HG03342 (cell line): ENCODE measurements around the gene MED17.

ENCODE experiments used
- ATAC-seq: cut with Tn5 transposase; IDR thresholded peaks from one replicate; pipeline ENCODE4 v1.9.1; 2021; ENCODE audit warnings: mild to moderate bottlenecking, moderate library complexity; ENCODE audit not compliant: unreplicated experiment

MED17 gene

DNA sequence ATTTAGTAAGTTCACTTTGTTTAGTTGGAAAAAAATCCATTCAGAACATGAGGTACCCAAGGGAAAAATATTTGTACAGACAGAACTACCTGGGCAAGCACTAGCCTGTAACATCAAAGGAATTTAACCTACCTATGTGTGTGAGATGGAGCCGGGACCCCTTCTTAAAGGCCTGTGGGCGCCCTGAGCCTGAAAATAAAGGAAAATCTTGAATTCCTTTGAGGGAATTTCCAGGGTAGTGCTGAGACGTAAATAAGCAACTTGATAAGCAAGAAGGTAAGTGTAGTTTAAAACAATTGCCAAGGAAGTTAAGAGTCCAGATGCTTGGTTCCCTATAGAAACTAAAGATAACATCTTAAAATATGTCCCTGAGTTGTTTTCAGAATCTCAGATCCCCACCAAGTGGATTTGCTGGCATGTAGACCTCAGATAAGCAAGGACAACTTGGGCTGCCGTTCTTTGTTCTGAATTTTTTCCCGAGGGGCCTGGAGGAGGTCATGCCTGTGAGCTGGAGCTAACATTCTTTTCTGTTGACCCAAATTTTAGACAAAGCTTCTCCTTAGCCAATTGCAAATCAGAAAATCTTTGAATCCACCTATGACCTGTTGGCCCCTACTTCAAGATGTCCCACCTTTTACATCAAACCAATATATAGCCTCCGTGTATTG lies 31.0 kb downstream of the MED17 start:
- no peak for ATAC-seq

DNA sequence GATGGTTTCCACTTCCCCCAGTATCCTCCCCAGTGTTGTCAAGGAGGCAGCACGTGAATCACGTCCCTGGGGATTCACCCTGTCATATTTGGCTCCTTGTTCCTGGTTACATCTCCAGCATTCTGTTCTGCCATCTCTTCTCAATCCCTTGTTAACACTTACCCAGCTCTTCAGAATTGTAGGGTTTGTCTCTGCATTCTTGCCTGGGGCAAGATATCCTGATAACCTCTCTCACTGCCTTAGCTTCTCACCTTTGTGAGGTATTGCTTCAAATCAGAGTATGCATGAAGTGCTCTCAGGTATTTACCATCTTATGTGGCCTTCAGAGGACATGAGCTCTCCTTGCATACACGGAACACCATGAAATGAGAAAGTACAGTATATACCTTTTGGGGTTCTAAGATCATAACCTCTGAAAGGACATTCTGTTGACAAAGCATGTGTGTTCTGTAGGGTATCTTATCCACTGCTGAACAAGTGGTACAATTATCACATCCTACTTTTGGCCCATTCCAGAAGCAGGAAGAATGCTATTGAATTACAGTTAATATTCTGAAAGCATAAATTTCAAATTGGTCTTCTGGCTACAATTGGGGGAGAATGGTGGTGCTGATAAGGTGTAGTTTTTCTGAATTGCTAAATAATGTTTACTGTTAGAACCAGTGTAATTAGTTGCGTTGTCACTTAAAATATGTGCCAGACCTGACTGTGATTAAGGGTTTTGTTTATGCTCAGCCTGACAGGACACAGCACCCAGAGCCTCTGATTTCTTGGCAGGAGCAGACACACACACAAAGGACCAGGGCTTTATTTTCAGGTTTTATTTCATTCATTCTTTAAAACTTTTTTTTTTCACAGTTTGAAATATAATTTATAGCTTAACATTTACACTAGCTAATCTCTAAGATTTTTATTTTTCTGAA lies 33.6 kb downstream of the MED17 start:
- ATAC-seq = no peak

GRCh38 chr11:93819966-93820695 lies 36.0 kb downstream of the MED17 start:
- no peak for ATAC-seq

- no peak for ATAC-seq
Measured at GRCh38 chr11:93820847-93821246, 36.8 kb downstream of the MED17 start.

GRCh38 chr11:93821617-93822016 lies 37.5 kb downstream of the MED17 start:
- no peak for ATAC-seq

GRCh38 chr11:93822359-93822758 lies 38.3 kb downstream of the MED17 start:
- ATAC-seq = no peak

GRCh38 chr11:93823210-93823609 lies 39.1 kb downstream of the MED17 start:
- no peak for ATAC-seq

GRCh38 chr11:93827363-93827762 lies 43.3 kb downstream of the MED17 start:
- ATAC-seq = no peak

DNA sequence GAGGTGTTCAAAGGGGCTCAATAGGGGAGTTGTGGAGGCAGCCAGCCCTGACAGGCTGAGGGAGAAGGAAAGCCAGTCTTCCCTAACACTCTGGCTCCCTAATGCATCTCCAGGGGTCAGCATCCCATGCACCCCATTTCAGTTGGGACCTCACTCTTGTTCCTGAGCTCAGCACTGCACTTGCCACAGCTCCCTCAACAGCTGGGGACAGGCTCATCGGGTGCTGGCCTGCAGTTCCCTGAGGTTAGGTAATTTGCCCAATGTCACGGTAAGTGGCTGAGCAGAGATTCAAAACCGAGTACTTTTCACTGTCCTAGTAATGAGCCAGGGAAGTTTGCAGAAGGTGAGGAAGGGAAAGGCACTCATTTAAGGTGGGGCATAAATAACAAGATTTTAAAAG lies 45.5 kb downstream of the MED17 start:
- ATAC-seq = no peak

- no peak for ATAC-seq
Measured at GRCh38 chr11:93831343-93832127, 47.5 kb downstream of the MED17 start.

DNA sequence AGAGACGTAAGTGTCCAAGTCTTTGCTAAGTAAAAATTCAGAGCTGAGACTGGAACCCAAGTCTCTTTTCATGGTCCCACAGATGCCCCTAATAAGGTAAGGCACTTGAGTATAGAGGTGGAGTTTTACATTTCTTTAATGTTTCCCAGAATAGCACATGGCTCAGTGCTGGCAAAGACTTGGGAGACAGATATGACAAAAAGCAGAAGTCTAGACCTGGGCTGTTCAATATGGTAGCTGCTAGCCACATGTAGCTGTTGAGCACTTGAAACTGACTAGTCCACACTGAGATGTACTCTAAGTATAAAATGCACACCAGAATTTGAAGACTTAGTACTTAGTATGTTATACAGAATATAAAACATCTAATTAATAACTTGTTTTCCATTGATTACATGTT lies 48.7 kb downstream of the MED17 start:
- no peak for ATAC-seq

DNA sequence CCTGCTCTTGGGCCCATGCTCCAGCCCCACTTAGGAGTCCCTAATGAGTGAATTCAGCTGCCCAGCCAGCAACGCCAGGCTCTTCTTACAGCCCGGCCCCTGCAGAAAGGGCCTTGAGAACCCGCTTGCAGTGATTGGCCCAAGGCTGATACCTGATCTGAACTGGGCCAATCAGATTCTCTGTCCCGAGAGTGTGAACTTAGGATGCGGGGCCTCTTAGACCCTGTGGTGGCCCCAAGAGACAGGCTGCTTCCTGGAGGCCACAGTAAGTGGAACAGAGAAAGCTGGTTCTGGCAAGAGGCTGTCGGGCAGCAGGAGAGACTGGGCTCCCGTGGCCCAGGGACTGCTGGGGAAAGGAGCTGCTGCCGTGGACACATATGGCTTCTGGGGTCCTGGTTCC lies 54.9 kb downstream of the MED17 start:
- ATAC-seq = no peak

DNA sequence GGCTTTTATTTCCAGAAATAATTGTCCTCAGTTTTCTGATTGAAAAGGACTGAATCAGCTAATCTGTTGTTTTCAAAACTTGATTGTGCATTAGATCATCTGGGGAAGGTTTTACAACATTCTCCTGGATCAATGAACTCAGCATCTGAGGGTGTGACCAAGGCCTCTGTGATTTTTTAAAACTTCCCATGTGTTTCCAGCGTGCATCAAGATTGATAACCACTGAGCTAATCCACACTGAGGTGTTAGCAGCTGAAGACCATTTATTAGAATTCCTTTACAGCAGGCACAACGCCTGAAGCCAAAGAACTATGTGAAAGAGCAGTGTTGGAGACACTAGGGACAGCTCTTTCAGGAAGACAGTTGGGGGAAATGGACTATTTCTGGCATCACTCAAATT lies 56.1 kb downstream of the MED17 start:
- no peak for ATAC-seq

DNA sequence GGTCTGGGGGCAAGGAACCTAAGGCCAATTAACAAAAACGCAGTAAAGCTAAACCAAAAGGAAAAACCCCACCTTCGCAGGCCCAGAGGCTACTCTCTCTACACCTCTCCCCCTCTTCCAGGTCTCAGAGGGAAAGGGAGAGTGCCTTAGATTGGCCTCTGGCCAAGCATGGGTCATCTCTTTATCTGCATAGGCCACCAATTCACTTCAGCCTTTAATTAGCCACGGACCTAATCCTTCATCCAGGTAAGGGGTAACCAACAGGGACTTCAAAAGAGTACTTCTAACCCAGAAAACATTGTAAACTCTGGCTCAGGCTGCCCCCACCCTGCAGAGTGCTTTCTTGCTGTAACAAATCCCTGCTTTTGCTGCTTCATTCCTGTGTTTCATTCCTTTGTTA lies 56.9 kb downstream of the MED17 start:
- ATAC-seq = no peak

- ATAC-seq = no peak
Measured at GRCh38 chr11:93841446-93841845, 57.4 kb downstream of the MED17 start.

- no peak for ATAC-seq
Measured at GRCh38 chr11:93842034-93842433, 58.0 kb downstream of the MED17 start.

- ATAC-seq = no peak
Measured at GRCh38 chr11:93842461-93842860, 58.4 kb downstream of the MED17 start.

DNA sequence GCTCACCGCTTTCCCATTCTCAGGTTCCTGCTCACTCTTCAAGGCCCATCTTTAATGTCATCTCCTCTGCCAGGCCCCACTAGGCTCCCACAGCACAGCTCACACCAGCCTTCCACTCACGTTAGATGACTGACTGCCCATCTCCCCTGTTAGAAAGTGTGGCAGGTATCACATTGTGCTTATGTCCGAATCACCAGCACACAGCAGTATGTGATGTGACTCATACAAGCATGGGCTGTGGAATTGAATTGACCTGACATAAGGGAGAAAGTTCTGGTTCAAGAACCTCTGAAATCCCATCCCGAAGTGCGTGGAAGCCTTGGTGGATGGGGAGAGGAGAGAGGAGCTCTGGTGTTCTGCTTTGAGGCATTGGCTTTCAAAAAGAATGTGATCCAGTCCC lies 59.8 kb downstream of the MED17 start:
- ATAC-seq = no peak

GRCh38 chr11:93844568-93844967 lies 60.5 kb downstream of the MED17 start:
- no peak for ATAC-seq

- ATAC-seq = no peak
Measured at GRCh38 chr11:93845181-93846092, 61.4 kb downstream of the MED17 start.
